ENCODE measurements around the gene DRAP1. TPM values are rescaled to one million over a fixed set of nuclear protein-coding genes. Genes with fewer than 3 reads are reported as not detected.

DRAP1 gene
- total RNA-seq, 2 experiments from 2014 or later = 68.2 to 93.2 TPM

GRCh38 chr11:65896034-65896999, 22.9 kb upstream of the DRAP1 start:
- ChIA-PET CTCF (ENCODE audit: unreplicated experiment) (no interaction called here), POLR2A (interaction anchor here (0.6 kb wide), 1 partner anchor 200 kb away, joined by 3 read pairs; no protein-coding TSS in a partner anchor)
- peaks cover 5% of the 10 kb centered on the region; the same call in 1 of the 2 replicates for H4K20me1 ChIP-seq (ENCODE audit: insufficient read depth, low read length)

GRCh38 chr11:65897020-65897471, 22.2 kb upstream of the DRAP1 start:
- intact Hi-C loops (cut with micrococcal nuclease; ENCODE audit: unreplicated experiment) = no loop called here
- Histone ChIP-seq H3K36me3 (ENCODE audit: insufficient read depth, low read length) (no peaks in the 10 kb centered on the region), H3K79me2 (ENCODE audit: insufficient read depth, low read depth, low read length) (peaks cover 11% of the 10 kb centered on the region), H3K27ac (ENCODE audit: low read depth, low read length, poor library complexity, severe bottlenecking) (no peak overlapping the region), H4K20me1 (ENCODE audit: insufficient read depth, low read length) (peaks cover 5% of the 10 kb centered on the region; the same call in 1 of the 2 replicates), H2AFZ (ENCODE audit: low read length) (no peak overlapping the region), H3K4me3 (ENCODE audit: low read depth, low read length, poor library complexity, severe bottlenecking) (no peak overlapping the region), H3K4me2 (ENCODE audit: low read length) (no peak overlapping the region), H3K9me3 (ENCODE audit: low read length) (no peaks in the 10 kb centered on the region), H3K9me2 (ENCODE audit: insufficient read depth, low read length) (no peaks in the 10 kb centered on the region), H3K4me1 (ENCODE audit: insufficient read depth, low read length, poor library complexity, severe bottlenecking) (peaks cover 43% of the 10 kb centered on the region)
- ChIA-PET CTCF (ENCODE audit: unreplicated experiment) (no interaction called here), POLR2A (interaction anchor here (0.6 kb wide), 1 partner anchor 199 kb away, joined by 3 read pairs; no protein-coding TSS in a partner anchor)
- DNase-seq (ENCODE audit: low spot score) = no peak
- no peak for TF ChIP-seq EZH2phosphoT487 (IDR thresholded peaks at IDR 0.05; ENCODE audit: borderline replicate concordance, low read depth, low read length)
- TF ChIP-seq, protein P1, sequence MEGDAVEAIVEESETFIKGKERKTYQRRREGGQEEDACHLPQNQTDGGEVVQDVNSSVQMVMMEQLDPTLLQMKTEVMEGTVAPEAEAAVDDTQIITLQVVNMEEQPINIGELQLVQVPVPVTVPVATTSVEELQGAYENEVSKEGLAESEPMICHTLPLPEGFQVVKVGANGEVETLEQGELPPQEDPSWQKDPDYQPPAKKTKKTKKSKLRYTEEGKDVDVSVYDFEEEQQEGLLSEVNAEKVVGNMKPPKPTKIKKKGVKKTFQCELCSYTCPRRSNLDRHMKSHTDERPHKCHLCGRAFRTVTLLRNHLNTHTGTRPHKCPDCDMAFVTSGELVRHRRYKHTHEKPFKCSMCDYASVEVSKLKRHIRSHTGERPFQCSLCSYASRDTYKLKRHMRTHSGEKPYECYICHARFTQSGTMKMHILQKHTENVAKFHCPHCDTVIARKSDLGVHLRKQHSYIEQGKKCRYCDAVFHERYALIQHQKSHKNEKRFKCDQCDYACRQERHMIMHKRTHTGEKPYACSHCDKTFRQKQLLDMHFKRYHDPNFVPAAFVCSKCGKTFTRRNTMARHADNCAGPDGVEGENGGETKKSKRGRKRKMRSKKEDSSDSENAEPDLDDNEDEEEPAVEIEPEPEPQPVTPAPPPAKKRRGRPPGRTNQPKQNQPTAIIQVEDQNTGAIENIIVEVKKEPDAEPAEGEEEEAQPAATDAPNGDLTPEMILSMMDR (conservative IDR thresholded peaks at IDR 0.05; ENCODE audit: low read length) = no peak
- no TSS peak for BruUV-seq (replicated peaks)

More at GRCh38 chr11:65896034-65896999, 22.9 kb upstream of the DRAP1 start:
- H3K36me3 ChIP-seq (ENCODE audit: insufficient read depth, low read length) = peaks cover 3% of the 10 kb centered on the region; the same call in 1 of the 2 replicates
- peaks cover 18% of the 10 kb centered on the region for H3K79me2 ChIP-seq (ENCODE audit: insufficient read depth, low read depth, low read length)
- no peak overlapping the region for H2AFZ ChIP-seq (ENCODE audit: low read length)
- H3K9me2 ChIP-seq (ENCODE audit: insufficient read depth, low read length) = no peaks in the 10 kb centered on the region
- BruUV-seq (replicated peaks) = no TSS peak
- no peak overlapping the region for H3K27ac ChIP-seq (ENCODE audit: low read depth, low read length, poor library complexity, severe bottlenecking)
- H3K4me3 ChIP-seq (ENCODE audit: low read depth, low read length, poor library complexity, severe bottlenecking) = no peak overlapping the region
- H3K4me1 ChIP-seq (ENCODE audit: insufficient read depth, low read length, poor library complexity, severe bottlenecking) = peaks cover 44% of the 10 kb centered on the region
- no peak for TF ChIP-seq EZH2phosphoT487 (IDR thresholded peaks at IDR 0.05; ENCODE audit: borderline replicate concordance, low read depth, low read length)
- TF ChIP-seq, protein P1 (conservative IDR thresholded peaks at IDR 0.05; ENCODE audit: low read length) = no peak
- no peaks in the 10 kb centered on the region for H3K9me3 ChIP-seq (ENCODE audit: low read length)
- H3K4me2 ChIP-seq (ENCODE audit: low read length) = no peak overlapping the region
- intact Hi-C loops (cut with micrococcal nuclease; ENCODE audit: unreplicated experiment) = no loop called here
- DNase-seq (ENCODE audit: low spot score) = no peak

All from OCI-LY7 (cell line).